HepG2 (cell line): Measurements from ENCODE around the gene ABHD11. TPM values are rescaled to one million over a fixed set of nuclear protein-coding genes. Genes with fewer than 3 reads are reported as not detected.

ENCODE experiments used
- ATAC-seq: fragments of 200-7000 bp; cut with Tn5 transposase; 3 replicates; pipeline ENCODE4 v1.9.1; 2020; ENCODE audit warnings: mild to moderate bottlenecking, moderate library complexity
- BruUV-seq: library from RNA; stranded (reverse); fragments of 400-500 nt; replicated peaks from 2 replicates; lab custom pipeline; 2021; lab: Mats Ljungman, UMichigan
- CTCF ChIA-PET: fragments of 300-600 bp; formaldehyde crosslinking; extraction: SDS; loops from one replicate; lab custom pipeline; 2021; ENCODE audit warnings: low total read pairs, inconsistent platforms, low intra/inter-chr PET ratio; lab: Yijun Ruan, JAX
- POLR2A ChIA-PET: fragments of 350-600 bp; sonication (Branson Sonifier 250); formaldehyde crosslinking; loops from one replicate; lab custom pipeline; 2020; ENCODE audit warnings: antibody characterized with exemption, inconsistent platforms; lab: Yijun Ruan, JAX
- DNase-seq: peaks from one replicate; pipeline ENCODE4 v3.0.0-alpha.2; 2015; ENCODE audit warnings: low spot score
- FAIRE-seq: peaks from 3 replicates; lab custom pipeline; 2011; peaks lifted over from hg19 to GRCh38; lab: Jason Lieb, UNC
- H2AFZ ChIP-seq: one replicate; pipeline ENCODE4 v1.6.1; 2011; ENCODE audit warnings: low read length, inconsistent platforms
- H3K27ac ChIP-seq: fragments of 300-600 bp; 3 replicates; pipeline ENCODE4 v1.8.0; 2011; ENCODE audit warnings: mixed run types, mild to moderate bottlenecking, mixed read lengths, low read length, inconsistent platforms; ENCODE audit not compliant: insufficient read depth; ENCODE audit errors: extremely low read length
- H3K27me3 ChIP-seq, 2 experiments: fragments of 200-600 bp in 1 of 2; 2 replicates in 1 of 2; 3 replicates in 1 of 2; pipeline versions ENCODE4 v1.6.0 to v1.8.0; 2011; ENCODE audit warnings: low read length in 2 of 2, mild to moderate bottlenecking in 2 of 2, moderate library complexity in 2 of 2, inconsistent platforms in 1 of 2; ENCODE audit not compliant: insufficient read depth in 2 of 2, control insufficient read depth in 1 of 2
- H3K36me3 ChIP-seq, 2 experiments: fragments of 200-600 bp in 1 of 2; replicated peaks in 1 of 2; 2 replicates in 1 of 2; 3 replicates in 1 of 2; pipeline versions ENCODE4 v1.5.1 to v1.8.0; 2011; ENCODE audit warnings: low read length in 2 of 2, inconsistent platforms in 1 of 2; ENCODE audit not compliant: insufficient read depth in 2 of 2, control insufficient read depth in 1 of 2
- H3K4me1 ChIP-seq: 2 replicates; pipeline ENCODE4 v1.5.1; 2012; ENCODE audit warnings: low read length, inconsistent platforms; ENCODE audit not compliant: insufficient read depth
- H3K4me2 ChIP-seq: 2 replicates; pipeline ENCODE4 v1.6.0; 2011; ENCODE audit warnings: low read depth, low read length, inconsistent platforms
- H3K4me3 ChIP-seq, 3 experiments: fragments of 200-600 bp in 1 of 3; sonication (generic), shearing (Covaris generic) in 1 of 3; replicated peaks in 1 of 3; 2 replicates each; pipeline ENCODE4 v1.5.1; 2011 to 2016; ENCODE audit warnings: low read length in 3 of 3, inconsistent platforms in 2 of 3, low read depth in 2 of 3, mild to moderate bottlenecking in 2 of 3, control low read depth in 1 of 3, mixed read lengths in 1 of 3; ENCODE audit not compliant: insufficient read depth in 1 of 3
- H3K79me2 ChIP-seq: one replicate; pipeline ENCODE4 v1.6.1; 2011; ENCODE audit warnings: low read length, inconsistent platforms; ENCODE audit not compliant: insufficient read depth
- H3K9ac ChIP-seq: 2 replicates; pipeline ENCODE4 v1.6.0; 2011; ENCODE audit warnings: mild to moderate bottlenecking, low read depth, low read length, inconsistent platforms; ENCODE audit not compliant: insufficient read depth
- H3K9me3 ChIP-seq: 2 replicates; pipeline ENCODE4 v1.5.1; 2012; ENCODE audit warnings: mild to moderate bottlenecking, low read length
- H4K20me1 ChIP-seq: 2 replicates; pipeline ENCODE4 v1.6.0; 2011; ENCODE audit warnings: inconsistent platforms, mild to moderate bottlenecking, low read length, moderate library complexity; ENCODE audit not compliant: insufficient read depth
- HNF4A ChIP-seq: sonication (generic); formaldehyde crosslinking; IDR thresholded peaks from 2 replicates; pipeline ENCODE4 v1.4.0; 2020; ENCODE audit warnings: missing genetic modification reagents
- REPIN1 ChIP-seq: sonication (generic); formaldehyde crosslinking; IDR thresholded peaks from 2 replicates; pipeline ENCODE4 v1.8.0; 2022; ENCODE audit warnings: missing genetic modification reagents, low read depth, mild to moderate bottlenecking, borderline replicate concordance
- RXRB ChIP-seq: IDR thresholded peaks from 2 replicates; pipeline ENCODE4 v1.6.1; 2016; ENCODE audit warnings: borderline replicate concordance, missing genetic modification reagents, missing compliant biosample characterization
- ZFP41 ChIP-seq: sonication (generic); formaldehyde crosslinking; IDR thresholded peaks from 2 replicates; pipeline ENCODE4 v1.4.0; 2020; ENCODE audit warnings: mild to moderate bottlenecking, missing genetic modification reagents, borderline replicate concordance
- ZNF576 ChIP-seq: sonication (generic); formaldehyde crosslinking; IDR thresholded peaks from 2 replicates; pipeline ENCODE4 v1.4.0; 2020; ENCODE audit warnings: mild to moderate bottlenecking, missing genetic modification reagents
- ZNF614 ChIP-seq: IDR thresholded peaks from 2 replicates; pipeline ENCODE4 v1.6.1; 2018; ENCODE audit warnings: missing biosample characterization, missing genetic modification reagents, inconsistent platforms, borderline replicate concordance
- ZSCAN20 ChIP-seq: sonication (generic); formaldehyde crosslinking; IDR thresholded peaks from 2 replicates; pipeline ENCODE4 v1.4.0; 2020; ENCODE audit warnings: missing genetic modification reagents, mild to moderate bottlenecking, borderline replicate concordance
- WGBS: methylation state at CpG from one replicate; pipeline ENCODE4 v1.1.6; 2017; ENCODE audit warnings: low lambda C conversion rate; 5-methylcytosine and 5-hydroxymethylcytosine counted together
- in situ Hi-C: cut with HindIII; loops from 2 replicates; pipeline ENCODE4 v1.10.0; 2017; ENCODE audit warnings: low pct_unique_long_range_greater_than_20kb; ENCODE audit not compliant: extremely low pct_ligation_motif_present
- intact Hi-C: fragments of 100-400 bp; cut with micrococcal nuclease; formaldehyde crosslinking; loops from one replicate; pipeline ENCODE4 v1.10.0; 2022; ENCODE audit not compliant: unreplicated experiment
- polyA plus RNA-seq, 8 experiments: library from polyadenylated mRNA; depleted of rRNA in 3 of 8; stranded (reverse) in 7 of 8; unstranded in 1 of 8; fragments of >200 nt; fragmentation: Illumina TruSeq in 4 of 8; extraction: Trizol in 4 of 8; gene quantifications; 2 replicates each; pipeline versions ENCODE4 v1.2.1 to v1.2.3, GENCODE V29; 2011 to 2016; ENCODE audit warnings: low read depth in 4 of 8, missing spikeins in 1 of 8, mixed read lengths in 1 of 8; ENCODE audit not compliant: insufficient read depth in 1 of 8
- total RNA-seq, 5 experiments: library from RNA; depleted of rRNA; stranded (reverse); fragments of >200 nt; fragmentation: Illumina TruSeq; extraction: Trizol; gene quantifications; 2 replicates each; pipeline ENCODE4 v1.2.3, GENCODE V29; 2016; ENCODE audit warnings: low read depth in 1 of 5
- TF ChIP-seq, protein P1 (sequence below): sonication (generic); formaldehyde crosslinking; IDR thresholded peaks from 2 replicates; pipeline ENCODE4 v1.5.1; 2020; ENCODE audit warnings: missing genetic modification reagents, mild to moderate bottlenecking, borderline replicate concordance
- TF ChIP-seq, protein P2 (sequence below): sonication (generic); formaldehyde crosslinking; IDR thresholded peaks from 2 replicates; pipeline ENCODE4 v1.5.1; 2020; ENCODE audit warnings: mild to moderate bottlenecking, missing genetic modification reagents, moderate library complexity
- TF ChIP-seq, protein P3 (sequence below): sonication (generic); formaldehyde crosslinking; IDR thresholded peaks from 2 replicates; pipeline ENCODE4 v1.4.0; 2020; ENCODE audit warnings: missing genetic modification reagents, borderline replicate concordance

ABHD11 gene
- total and polyA plus RNA-seq, 2 of the 13 experiments (the other 11 are each of a cell fraction or from before 2014, with no cell fraction given) = 7.0 to 8.1 TPM

- no peak overlapping the region for H3K4me3 ChIP-seq
- peaks cover 15% of the 10 kb centered on the region for H3K4me1 ChIP-seq
- H3K9me3 ChIP-seq = no peaks in the 10 kb centered on the region
- peaks cover 5% of the 10 kb centered on the region; the same call in 1 of the 2 replicates for H4K20me1 ChIP-seq
- intact Hi-C loops (no loop called here), in situ Hi-C loops (no loop called here)
- H2AFZ ChIP-seq = no peak overlapping the region
- ChIA-PET CTCF (no interaction called here), POLR2A (interaction anchor here (0.9 to 1.4 kb wide), 2 partner anchors 16 to 39 kb away, joined by 3 to 7 read pairs; partner anchors contain the start of gene ABHD11)
- peak overlapping the region; percentile 11 for H3K27ac ChIP-seq
- DNase-seq (no peak), ATAC-seq (peak; percentile 33), FAIRE-seq (no peak)
- no peak overlapping the region for H3K4me2 ChIP-seq
- no peak overlapping the region for H3K9ac ChIP-seq
- no TSS peak for BruUV-seq
- no peaks in the 10 kb centered on the region for H3K27me3 ChIP-seq
- H3K79me2 ChIP-seq = no peaks in the 10 kb centered on the region
- 86% methylated on average over 9 of the region's 15 CpGs for WGBS
- H3K36me3 ChIP-seq = peaks cover 13 to 45% of the 10 kb centered on the region in 2 experiments
- TF ChIP-seq RXRB (CRISPR knock-in tag) (no peak), ZFP41 (CRISPR knock-in tag) (no peak), REPIN1 (CRISPR knock-in tag) (no peak), ZSCAN20 (CRISPR knock-in tag) (no peak), ZNF576 (CRISPR knock-in tag) (no peak), HNF4A (peak; percentile 58), ZNF614 (CRISPR knock-in tag) (no peak)
- TF ChIP-seq, protein P1, sequence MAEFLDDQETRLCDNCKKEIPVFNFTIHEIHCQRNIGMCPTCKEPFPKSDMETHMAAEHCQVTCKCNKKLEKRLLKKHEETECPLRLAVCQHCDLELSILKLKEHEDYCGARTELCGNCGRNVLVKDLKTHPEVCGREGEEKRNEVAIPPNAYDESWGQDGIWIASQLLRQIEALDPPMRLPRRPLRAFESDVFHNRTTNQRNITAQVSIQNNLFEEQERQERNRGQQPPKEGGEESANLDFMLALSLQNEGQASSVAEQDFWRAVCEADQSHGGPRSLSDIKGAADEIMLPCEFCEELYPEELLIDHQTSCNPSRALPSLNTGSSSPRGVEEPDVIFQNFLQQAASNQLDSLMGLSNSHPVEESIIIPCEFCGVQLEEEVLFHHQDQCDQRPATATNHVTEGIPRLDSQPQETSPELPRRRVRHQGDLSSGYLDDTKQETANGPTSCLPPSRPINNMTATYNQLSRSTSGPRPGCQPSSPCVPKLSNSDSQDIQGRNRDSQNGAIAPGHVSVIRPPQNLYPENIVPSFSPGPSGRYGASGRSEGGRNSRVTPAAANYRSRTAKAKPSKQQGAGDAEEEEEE (CRISPR knock-in tag) = no peak
- TF ChIP-seq, protein P2, sequence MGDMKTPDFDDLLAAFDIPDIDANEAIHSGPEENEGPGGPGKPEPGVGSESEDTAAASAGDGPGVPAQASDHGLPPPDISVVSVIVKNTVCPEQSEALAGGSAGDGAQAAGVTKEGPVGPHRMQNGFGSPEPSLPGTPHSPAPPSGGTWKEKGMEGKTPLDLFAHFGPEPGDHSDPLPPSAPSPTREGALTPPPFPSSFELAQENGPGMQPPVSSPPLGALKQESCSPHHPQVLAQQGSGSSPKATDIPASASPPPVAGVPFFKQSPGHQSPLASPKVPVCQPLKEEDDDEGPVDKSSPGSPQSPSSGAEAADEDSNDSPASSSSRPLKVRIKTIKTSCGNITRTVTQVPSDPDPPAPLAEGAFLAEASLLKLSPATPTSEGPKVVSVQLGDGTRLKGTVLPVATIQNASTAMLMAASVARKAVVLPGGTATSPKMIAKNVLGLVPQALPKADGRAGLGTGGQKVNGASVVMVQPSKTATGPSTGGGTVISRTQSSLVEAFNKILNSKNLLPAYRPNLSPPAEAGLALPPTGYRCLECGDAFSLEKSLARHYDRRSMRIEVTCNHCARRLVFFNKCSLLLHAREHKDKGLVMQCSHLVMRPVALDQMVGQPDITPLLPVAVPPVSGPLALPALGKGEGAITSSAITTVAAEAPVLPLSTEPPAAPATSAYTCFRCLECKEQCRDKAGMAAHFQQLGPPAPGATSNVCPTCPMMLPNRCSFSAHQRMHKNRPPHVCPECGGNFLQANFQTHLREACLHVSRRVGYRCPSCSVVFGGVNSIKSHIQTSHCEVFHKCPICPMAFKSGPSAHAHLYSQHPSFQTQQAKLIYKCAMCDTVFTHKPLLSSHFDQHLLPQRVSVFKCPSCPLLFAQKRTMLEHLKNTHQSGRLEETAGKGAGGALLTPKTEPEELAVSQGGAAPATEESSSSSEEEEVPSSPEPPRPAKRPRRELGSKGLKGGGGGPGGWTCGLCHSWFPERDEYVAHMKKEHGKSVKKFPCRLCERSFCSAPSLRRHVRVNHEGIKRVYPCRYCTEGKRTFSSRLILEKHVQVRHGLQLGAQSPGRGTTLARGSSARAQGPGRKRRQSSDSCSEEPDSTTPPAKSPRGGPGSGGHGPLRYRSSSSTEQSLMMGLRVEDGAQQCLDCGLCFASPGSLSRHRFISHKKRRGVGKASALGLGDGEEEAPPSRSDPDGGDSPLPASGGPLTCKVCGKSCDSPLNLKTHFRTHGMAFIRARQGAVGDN (CRISPR knock-in tag) = peak; percentile 27; the same call in 1 of the 2 replicates
- TF ChIP-seq, protein P3, sequence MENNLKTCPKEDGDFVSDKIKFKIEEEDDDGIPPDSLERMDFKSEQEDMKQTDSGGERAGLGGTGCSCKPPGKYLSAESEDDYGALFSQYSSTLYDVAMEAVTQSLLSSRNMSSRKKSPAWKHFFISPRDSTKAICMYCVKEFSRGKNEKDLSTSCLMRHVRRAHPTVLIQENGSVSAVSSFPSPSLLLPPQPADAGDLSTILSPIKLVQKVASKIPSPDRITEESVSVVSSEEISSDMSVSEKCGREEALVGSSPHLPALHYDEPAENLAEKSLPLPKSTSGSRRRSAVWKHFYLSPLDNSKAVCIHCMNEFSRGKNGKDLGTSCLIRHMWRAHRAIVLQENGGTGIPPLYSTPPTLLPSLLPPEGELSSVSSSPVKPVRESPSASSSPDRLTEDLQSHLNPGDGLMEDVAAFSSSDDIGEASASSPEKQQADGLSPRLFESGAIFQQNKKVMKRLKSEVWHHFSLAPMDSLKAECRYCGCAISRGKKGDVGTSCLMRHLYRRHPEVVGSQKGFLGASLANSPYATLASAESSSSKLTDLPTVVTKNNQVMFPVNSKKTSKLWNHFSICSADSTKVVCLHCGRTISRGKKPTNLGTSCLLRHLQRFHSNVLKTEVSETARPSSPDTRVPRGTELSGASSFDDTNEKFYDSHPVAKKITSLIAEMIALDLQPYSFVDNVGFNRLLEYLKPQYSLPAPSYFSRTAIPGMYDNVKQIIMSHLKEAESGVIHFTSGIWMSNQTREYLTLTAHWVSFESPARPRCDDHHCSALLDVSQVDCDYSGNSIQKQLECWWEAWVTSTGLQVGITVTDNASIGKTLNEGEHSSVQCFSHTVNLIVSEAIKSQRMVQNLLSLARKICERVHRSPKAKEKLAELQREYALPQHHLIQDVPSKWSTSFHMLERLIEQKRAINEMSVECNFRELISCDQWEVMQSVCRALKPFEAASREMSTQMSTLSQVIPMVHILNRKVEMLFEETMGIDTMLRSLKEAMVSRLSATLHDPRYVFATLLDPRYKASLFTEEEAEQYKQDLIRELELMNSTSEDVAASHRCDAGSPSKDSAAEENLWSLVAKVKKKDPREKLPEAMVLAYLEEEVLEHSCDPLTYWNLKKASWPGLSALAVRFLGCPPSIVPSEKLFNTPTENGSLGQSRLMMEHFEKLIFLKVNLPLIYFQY = no peak
These were observed 39.1 kb downstream of the ABHD11 start for GRCh38 chr7:73699370-73700068.
